NCI-H2107 treated with DMSO at 0.1 percent for 48 hours (cell line): Measurements from ENCODE around the gene GMFB.
"Not testable (repeated sequence)": the region's sequence is repeated elsewhere in the genome, so short reads cannot be mapped to it uniquely, and the experiment has no call there.

Experiments used
- DNase-seq: peaks from one replicate; lab custom pipeline; 2025; ENCODE audit not compliant: unreplicated experiment; lab: John Stamatoyannopoulos, UW

GMFB gene

DNA sequence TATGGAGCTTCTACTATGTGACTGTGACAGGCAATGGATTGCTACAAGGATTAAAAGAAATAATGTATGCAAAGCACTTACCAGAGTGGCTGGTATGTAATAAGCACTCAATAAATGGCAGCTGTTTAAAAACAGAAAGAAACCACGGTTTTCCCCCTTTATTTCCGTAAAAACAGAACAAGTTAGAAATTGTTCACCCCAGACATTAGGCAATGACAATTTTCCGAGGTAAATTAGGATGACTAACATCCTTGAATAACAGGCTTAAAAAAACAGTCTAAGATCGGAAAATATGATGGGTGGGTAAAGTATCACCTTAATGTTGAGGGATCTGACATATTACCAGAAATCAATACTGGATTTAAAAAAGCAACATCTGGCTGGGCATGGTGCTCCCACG is 26.7 kb downstream of the GMFB start:
- no peak for DNase-seq

DNA sequence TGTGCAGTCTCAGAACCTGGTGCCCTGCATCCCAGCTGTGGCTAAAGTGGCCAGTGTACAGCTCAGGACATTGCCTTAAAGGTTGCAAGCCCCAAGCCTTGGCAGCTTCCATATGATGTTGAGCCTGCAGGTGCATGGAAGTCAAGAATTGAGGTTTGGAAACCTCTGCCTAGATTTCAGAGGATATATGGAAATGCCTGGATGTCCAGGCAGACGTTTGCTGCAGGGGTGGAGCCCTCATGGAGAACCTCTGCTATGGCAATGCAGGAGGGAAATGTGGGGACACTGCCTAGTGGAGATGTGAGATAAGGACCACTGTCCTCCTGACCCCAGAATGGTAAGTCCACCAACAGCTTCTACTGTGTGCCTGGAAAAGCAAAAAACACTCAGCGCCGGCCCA is 29.7 kb downstream of the GMFB start:
- DNase-seq = no peak

DNA sequence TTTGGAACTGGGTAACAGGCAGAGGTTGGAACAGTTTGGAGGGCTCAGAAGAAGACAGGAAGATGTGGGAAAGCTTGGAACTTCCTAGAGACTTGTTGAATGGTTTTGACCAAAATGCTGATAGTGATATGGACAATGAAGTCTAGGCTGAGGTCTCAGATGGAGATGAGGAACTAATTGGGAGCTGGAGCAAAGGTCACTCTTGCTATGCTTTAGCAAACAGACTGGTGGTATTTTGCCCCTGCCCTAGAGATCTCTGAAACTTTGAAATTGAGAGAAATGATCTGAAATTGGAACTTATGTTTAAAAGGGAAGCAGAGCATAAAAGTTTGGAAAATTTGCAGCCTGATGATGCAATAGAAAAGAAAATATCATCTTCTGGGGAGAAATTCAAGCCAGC is 30.2 kb downstream of the GMFB start:
- not testable (repeated sequence) for DNase-seq

DNA sequence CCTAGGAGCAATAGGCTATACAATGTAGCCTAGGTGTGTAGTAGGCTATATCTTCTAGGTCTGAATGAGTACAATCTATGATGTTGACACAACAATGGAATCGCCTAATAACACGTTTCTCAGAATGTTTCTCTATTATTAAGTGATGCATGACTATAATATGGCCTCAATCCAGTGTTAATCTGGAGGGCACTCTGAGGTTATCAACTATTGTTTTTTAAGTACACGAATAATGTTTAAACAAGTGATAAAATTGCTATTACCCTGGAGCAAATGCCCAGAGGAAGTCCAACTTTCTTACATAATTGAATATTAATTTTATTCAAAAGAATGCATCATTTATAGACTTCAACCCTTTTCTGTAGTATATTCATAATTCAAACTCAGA is 31.2 kb downstream of the GMFB start:
- no peak for DNase-seq

DNA sequence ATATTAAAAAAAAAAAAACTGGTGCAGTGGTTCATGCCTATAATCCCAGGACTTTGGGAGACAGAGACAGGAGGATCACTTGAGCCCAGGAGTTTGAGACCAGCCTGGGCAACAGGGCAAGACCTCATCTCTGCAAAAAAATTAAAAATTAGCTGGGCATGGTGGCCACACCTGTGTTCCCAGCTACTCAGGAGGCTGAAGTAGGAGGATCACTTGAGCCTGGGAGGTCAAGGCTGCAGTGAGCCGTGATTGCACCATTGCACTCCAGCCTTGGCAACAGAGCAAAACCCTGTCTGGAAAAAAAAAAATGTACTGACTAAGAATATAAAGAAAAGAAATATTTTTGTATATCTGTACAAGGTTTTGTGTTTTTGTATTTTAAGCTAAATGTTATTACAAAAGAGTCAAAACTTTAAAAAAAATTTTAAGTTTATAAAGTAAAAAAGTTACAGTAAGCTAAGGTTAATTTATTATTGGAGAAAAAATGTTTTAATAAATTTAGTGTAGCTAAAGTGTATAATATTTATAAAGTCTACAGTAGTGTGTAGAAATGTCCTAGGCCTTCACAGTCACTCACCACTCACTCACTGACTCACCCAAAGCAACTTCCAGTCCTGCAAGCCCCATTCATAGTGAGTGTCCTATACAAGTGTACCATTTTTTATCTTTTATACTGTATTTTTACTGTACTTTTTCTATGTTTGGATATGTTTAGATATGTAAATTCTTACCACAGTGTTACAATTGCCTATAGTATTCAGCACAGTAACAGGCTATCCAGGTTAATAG is 31.8 kb downstream of the GMFB start:
- DNase-seq = not testable (repeated sequence)

DNA sequence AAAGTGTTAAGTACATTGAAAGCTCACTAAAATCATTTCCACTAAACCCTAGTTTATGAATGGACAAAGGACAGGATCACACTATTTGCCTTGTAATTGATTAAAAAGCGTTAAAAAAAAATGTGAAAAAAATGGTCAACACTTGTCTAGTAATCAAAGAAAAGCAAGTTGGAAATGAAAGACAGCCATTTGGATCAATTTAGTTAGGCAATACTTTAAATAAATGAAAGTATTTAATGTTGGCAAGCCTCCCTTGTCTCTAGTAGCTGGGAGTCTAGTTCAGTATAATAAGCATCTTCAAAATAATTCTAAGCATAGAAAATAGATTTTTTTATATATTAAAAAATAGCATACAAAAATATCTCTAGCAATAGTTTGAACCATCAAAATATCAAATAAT is 33.4 kb downstream of the GMFB start:
- no peak for DNase-seq

DNA sequence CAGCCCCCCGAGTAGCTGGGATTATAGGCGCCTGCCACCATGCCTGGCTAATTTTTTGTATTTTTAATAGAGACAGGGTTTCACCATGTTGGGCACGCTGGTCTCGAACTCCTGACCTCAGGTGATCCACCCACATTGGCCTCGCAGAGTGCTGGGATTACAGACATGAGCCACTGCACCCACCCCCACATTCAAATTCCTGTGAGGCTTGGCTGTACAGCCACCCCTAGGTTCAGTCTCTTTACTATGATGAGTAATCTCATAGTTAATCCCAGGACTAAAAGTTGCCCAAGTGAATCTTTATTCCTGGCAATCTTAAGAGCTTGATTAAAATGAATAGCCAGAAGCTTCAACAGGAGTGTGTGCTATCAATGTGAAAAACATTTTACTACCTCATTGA is 34.8 kb downstream of the GMFB start:
- not testable (repeated sequence) for DNase-seq

DNA sequence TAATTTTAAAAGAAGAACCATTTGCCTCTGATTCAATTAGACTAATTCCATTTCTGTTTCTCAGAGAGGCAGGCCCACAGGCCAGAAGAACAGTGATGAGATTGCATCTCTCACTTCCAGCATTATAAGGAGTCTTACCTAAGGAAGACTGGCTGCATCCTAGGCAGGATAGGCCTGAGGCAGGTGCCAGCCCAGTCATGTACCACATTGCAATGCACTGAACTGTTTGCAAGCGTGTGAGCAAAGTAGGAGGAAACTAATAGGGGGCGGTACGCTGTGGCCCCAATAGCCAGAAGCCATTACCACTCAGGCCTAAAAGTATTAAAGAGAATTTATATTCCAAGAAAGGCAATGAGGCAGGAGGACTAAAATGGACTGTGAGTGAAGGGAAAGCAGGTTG is 35.5 kb downstream of the GMFB start:
- no peak for DNase-seq

DNA sequence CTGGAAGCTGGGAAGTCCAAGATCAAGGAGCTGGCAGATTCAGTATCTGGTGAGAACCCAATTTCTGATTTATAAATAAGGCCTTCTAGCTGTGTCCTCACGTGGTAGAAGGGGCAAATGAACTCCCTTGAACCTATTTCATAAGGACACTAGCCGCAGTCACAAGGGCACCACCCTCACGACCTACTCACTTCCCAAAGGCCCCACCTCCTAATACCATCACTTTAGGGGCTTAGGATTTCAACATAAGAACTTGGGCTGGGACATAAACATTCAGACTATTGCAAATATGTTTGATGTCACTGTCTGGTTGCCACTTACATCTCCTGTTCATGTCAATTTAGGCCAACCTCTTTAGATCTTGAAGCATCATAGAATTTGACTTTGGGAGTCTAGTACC is 36.8 kb downstream of the GMFB start:
- no peak for DNase-seq

DNA sequence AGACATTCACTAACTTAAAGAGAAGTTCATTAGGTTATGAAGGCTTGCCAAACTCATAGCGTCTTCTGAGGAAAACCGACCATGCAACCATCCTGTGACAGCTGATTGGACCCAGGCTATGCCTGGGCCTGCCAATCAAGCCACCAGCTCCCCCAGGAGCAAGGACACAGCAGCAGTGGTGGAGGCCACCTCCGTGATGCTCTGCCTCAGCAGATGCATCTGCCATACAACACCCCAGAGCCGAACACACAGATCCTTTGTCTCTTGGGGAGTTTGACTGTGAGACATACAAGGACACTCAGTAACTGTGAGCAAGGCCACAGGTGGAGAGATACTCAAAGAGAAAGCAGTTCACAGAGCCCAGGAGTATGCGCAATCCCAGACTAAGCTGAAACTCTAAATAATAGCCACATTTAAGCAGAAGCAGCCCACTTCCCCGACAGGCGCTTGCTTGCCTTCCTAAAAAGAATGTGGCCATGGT is 37.6 kb downstream of the GMFB start:
- no peak for DNase-seq

DNA sequence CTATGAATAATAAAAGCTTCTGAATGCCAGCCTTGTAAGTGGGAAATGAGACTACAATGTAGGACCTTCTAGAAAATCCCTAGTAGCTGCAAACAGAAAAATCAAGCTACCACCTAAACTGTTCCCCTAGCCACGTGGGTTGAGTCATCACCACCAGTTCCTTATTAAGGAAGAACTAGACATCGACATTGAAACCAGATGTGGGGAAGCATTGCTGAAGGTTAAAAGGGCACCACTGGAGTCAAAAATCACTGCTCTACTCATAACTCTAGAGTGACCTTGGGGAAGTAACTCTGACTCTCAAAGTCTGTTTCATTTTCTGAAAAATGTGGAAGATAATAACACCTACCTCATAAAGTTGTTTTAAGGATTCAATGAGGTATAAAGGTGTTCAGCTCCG is 38.2 kb downstream of the GMFB start:
- no peak for DNase-seq

DNA sequence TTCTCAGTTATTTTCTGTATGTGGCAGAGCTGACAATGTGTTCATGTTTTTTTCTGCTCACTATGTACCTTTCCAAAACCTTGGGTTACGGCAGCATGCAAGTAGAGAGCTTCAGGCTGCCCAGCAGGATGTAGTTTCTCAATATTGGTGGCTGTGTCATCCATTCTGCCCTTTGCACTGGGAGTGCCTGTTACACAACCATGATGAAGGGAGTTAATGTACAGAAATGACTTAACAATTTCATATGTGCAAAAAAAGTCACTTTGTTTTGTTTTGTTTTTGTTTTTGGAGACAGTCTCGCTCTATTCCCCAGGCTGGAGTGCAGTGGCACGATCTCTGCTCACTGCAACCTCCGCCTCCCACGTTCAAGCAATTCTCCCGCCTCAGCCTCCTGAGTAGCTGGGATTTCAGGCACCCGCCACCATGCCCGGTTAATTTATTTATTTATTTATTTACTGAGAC is 41.5 kb downstream of the GMFB start:
- no peak for DNase-seq

DNA sequence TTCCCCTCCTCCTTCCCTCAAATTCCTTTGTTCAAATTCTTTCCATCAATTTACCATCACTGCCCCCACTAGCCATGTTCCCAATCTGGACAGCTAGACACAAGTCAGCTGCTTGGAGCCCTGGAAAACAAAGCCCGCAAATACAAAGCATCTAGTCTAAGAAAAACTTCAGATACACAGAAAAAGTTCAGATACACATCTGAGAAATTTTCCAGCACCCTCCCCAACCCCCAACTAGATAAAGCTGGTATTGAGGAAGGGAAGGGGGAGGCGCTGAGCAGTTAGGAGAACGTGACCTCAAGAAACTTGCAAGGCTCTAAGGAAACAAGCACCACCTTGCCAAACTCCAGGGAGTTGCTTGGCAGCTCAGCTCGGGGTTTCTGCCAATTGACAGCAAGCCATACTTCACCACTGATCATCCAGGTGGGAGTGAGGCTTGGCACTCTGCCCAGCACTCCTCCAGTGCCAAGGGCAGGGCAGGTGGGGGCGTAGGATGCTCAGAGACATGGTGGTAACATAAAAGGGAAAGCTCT is 42.6 kb downstream of the GMFB start:
- peak; percentile 62 for DNase-seq

DNA sequence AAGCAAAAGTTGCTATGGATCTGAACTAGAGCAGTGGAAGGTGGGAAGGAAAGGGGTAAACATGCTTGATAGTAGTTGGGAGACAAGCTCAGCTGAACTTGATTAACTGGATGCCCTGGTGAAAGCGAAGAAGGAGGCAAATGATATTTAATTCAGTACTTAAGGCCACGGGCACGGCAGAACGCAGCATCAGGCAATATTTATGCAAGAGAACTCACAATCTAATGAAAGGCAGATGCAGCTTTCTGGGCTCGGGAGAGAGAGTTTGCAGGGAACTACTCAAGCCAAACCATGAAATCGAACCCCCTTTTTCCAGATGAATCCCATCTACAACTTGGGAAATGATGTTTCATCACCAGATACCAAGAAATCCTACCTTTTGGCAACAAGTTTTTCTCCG is 44.1 kb downstream of the GMFB start:
- no peak for DNase-seq

DNA sequence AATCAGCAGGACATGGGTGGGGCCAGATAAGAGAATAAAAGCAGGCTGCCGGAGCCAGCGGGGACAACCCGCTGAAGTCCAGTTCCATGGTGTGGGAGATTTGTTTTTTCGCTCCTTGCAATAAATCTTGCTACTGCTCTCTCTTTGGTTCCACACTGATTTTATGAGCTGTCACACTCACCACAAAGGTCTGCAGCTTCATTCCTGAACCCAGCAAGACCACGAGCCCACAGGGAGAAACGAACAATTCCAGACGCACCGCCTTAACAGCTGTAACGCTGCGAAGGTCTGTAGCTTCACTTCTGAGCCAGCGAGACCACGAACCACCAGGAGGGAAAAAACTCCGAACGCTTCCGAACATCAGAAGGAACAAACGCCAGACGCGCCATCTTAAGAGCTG is 44.8 kb downstream of the GMFB start:
- DNase-seq = no peak

DNA sequence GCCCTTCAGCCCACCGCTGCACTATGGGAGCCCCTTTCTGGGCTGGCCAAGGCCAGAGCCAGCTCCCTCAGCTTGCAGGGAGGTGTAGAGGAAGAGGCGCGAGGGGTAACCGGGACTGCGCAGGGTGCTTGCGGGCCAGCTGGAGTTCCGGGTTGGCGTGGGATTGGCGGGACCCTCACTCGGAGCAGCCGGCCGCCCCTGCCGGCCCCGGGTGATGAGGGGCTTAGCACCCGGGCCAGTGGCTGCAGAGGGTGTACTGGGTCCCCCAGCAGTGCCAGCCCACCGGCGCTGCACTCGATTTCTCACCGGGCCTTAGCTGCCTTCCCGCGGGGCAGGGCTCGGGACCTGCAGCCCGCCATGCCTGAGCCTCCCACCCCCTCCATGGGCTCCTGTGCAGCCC is 45.8 kb downstream of the GMFB start:
- not testable (repeated sequence) for DNase-seq

DNA sequence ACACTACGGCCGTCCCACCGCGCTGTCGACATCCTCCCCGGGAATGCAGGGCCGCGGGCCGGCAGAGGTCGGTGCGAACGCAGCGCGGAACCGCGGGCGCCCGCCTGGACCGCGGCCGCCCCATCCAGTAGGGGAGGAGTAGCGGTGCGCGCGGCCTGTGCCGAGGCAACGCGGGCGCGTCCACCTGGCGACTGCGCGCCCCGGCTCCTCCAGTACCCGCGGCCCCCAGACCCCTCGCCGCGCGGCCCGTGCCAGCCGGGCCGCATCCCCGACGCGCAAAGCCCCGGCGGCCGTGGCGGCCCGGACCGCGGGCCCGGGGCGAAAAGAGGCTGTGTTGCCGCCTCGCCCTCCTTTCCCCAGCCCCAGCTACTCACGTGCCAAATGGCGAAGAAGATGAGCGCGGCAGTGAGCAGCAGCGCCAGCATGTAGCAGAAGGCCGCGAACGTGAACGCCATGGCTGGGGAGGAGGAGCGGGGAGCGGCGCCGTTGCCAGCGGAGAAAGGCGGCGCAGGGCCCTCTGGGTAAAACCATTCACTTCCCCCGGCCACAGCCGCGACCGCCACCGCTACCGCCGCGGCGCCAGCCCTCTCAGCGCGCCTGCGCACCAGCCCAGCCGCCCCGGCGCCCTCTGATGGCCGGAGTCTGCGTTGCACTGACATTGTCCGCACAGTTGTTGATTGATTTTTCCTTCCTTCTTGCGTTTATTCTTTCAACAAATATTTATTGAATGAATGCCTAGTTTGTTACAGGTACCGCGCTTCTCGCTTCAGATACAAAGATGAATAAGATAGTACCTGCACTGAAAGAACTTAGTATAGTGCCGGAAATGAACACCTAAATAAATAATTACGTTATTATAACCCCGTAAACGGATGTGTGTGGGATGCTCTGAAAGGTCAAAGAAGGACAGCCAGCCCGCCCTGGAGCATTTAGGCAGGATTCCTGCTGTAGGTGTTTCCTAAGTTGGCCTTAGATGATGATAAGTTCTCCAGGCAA is 47.6 kb downstream of the GMFB start, which contains the start of gene CNIH1:
Gene CNIH1 (minus strand): TSS at position 502 of the 996 bp plus-strand sequence. CDS start 47 bp downstream, at position 455.
- DNase-seq = peak; percentile 88

DNA sequence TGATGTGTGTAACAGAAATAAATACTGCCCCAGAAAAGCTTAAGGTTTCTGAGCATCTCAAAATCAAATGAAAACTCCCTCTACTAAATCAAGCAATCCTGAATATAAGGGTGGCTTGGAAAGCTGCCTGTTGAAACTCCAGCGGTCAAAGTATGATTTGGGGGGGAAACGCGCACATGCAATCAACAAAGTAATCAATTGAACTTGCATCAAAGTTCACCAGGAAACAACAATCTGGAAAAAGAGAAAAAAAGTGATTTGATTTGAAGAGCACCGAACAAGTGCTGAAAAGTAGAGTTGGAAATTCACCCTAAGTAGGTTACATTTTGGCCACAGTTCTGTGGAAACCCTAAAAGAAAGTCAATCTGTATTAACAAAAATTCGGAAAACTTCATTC is 48.3 kb downstream of the GMFB start:
- DNase-seq = no peak

DNA sequence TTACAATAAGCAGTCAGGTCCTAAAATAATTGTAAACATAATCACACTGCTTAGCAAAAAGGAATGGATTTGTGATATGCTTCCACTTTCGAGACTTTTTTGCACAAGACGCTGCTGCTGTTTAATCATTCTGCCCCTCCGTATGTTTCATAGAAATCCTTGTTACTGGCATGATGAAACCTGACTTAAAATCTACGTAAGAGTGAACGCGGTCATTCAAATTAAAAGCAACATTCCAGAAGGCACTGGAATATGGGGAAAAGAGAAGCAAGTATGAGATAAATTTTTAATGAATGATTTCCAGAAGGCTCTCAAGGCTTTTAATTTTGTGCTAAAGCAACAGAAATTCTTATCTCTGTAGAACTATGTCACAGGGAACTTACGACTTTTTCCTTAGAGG is 48.7 kb downstream of the GMFB start:
- no peak for DNase-seq

DNA sequence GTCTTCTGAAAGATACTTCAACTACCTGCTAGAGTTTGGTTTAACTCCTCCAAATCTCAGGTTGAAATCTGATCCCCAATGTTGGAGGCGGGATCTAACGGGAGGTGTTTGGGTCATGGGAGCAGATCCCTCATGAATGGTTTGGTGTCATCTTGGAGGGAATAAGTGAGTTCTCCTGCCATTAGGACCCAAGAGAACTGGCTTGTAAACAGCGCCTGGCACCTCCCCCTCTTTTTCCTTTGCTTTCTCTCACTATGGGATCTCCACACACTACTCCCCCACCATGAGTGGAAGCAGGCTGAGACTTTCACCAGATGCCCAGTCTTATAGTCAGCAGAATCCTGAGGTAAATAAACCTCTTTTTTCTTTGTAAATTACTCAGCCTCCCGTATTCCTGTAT is 50.1 kb downstream of the GMFB start:
- DNase-seq = no peak

DNA sequence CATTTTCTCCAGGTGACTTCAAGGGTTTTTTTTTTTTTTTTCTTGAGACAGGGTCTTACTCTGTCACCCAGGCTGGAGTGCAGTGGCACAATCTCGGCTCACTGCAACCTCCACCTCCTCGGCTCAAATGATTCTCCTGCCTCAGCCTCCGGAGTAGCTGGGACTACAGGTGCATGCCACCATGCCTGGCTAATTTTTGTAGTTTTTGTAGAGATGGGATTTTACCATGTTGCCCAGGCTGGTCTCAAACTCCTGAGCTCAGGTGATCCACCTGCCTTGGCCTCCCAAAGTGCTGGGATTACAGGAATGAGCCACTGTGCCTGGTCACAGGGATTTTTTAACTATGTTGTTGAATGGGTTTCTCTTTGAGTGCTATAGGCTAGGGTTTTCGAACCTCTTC is 50.8 kb downstream of the GMFB start:
- DNase-seq = not testable (repeated sequence)
